Panc1 (cell line): ENCODE measurements around the gene EPN2. TPM values are rescaled to one million over a fixed set of nuclear protein-coding genes. Genes with fewer than 3 reads are reported as not detected.

Source experiments
- ATAC-seq: fragments of 200-7000 bp; cut with Tn5 transposase; 2 replicates; pipeline ENCODE4 v1.9.1; 2020; ENCODE audit warnings: mild to moderate bottlenecking, moderate library complexity
- BruUV-seq: library from RNA; stranded (reverse); fragments of 400-500 nt; replicated peaks from 2 replicates; lab custom pipeline; 2021; lab: Mats Ljungman, UMichigan
- CTCF ChIA-PET: fragments of 300-600 bp; sonication (Branson Sonifier 250); formaldehyde crosslinking; loops from one replicate; lab custom pipeline; 2022; ENCODE audit warnings: antibody characterized with exemption; lab: Charles Lee
- POLR2A ChIA-PET: fragments of 300-600 bp; sonication (Branson Sonifier 250); formaldehyde crosslinking; loops from one replicate; lab custom pipeline; 2022; ENCODE audit warnings: antibody characterized with exemption; lab: Charles Lee
- DNase-seq: peaks from one replicate; pipeline ENCODE4 v3.0.0-alpha.2; 2010; ENCODE audit warnings: low read depth, low spot score
- H3K27ac ChIP-seq: 2 replicates; pipeline ENCODE4 v1.5.1; 2011; ENCODE audit warnings: mild to moderate bottlenecking, low read length, inconsistent platforms
- H3K27me3 ChIP-seq: fragments of 200-500 bp; sonication (Bioruptor generic); 2 replicates; pipeline ENCODE4 v1.6.0; 2014; ENCODE audit warnings: low read length, inconsistent platforms; ENCODE audit not compliant: control insufficient read depth, insufficient read depth
- H3K36me3 ChIP-seq: fragments of 200-500 bp; sonication (Bioruptor generic); 2 replicates; pipeline ENCODE4 v1.5.1; 2014; ENCODE audit warnings: inconsistent platforms, mild to moderate bottlenecking, low read length, moderate library complexity; ENCODE audit not compliant: control insufficient read depth, insufficient read depth
- H3K4me1 ChIP-seq: 2 replicates; pipeline ENCODE4 v1.5.1; 2011; ENCODE audit warnings: inconsistent platforms, mild to moderate bottlenecking, low read length, moderate library complexity; ENCODE audit not compliant: control insufficient read depth, insufficient read depth
- H3K4me3 ChIP-seq, 2 experiments: 2 replicates each; pipeline ENCODE4 v1.5.1; 2011 to 2012; ENCODE audit warnings: low read depth in 2 of 2, low read length in 2 of 2, mild to moderate bottlenecking in 2 of 2, inconsistent platforms in 1 of 2, moderate library complexity in 1 of 2
- H3K9me3 ChIP-seq: fragments of 200-500 bp; sonication (Bioruptor generic); 2 replicates; pipeline ENCODE4 v1.5.1; 2014; ENCODE audit warnings: low read depth, mild to moderate bottlenecking, inconsistent platforms, low read length, moderate library complexity; ENCODE audit not compliant: control insufficient read depth, insufficient read depth
- POLR2AphosphoS5 ChIP-seq: IDR thresholded peaks from 2 replicates; pipeline ENCODE4 v1.6.1; 2012; ENCODE audit warnings: mild to moderate bottlenecking, low read depth, low read length, moderate library complexity
- SIN3A ChIP-seq: IDR thresholded peaks from 2 replicates; pipeline ENCODE4 v1.6.1; 2012; ENCODE audit warnings: low read depth, mild to moderate bottlenecking, low read length, moderate library complexity, borderline replicate concordance; ENCODE audit not compliant: insufficient read depth
- TCF7L2 ChIP-seq: IDR thresholded peaks from 2 replicates; pipeline ENCODE4 v1.6.1; 2011; ENCODE audit warnings: mild to moderate bottlenecking, low read depth, low read length, inconsistent platforms
- in situ Hi-C: cut with HindIII; loops from 2 replicates; pipeline ENCODE4 v1.10.0; 2016; ENCODE audit warnings: low sequenced_read_pairs, low pct_unique_long_range_greater_than_20kb
- intact Hi-C: fragments of 100-400 bp; cut with micrococcal nuclease; formaldehyde crosslinking; loops from one replicate; pipeline ENCODE4 v1.10.0; 2022; ENCODE audit not compliant: unreplicated experiment
- total RNA-seq: library from RNA; stranded (reverse); gene quantifications from one replicate; pipeline ENCODE4 v1.2.1, GENCODE V29; 2021; ENCODE audit not compliant: unreplicated experiment
- TF ChIP-seq, protein P1 (sequence below), 2 experiments: IDR thresholded peaks; 2 replicates each; pipeline ENCODE4 v1.6.1; 2011 to 2012; ENCODE audit warnings: low read depth in 2 of 2, control low read depth in 1 of 2, low read length in 1 of 2, mild to moderate bottlenecking in 1 of 2, moderate library complexity in 1 of 2; ENCODE audit not compliant: insufficient read depth in 1 of 2
- TF ChIP-seq, protein P2 (sequence below): fragments of 450-650 bp; IDR thresholded peaks from 2 replicates; pipeline ENCODE4 v1.5.1; 2017; ENCODE audit warnings: mild to moderate bottlenecking

Gene EPN2
- total RNA-seq, 1 experiment from 2014 or later, result 35.0 TPM

DNA sequence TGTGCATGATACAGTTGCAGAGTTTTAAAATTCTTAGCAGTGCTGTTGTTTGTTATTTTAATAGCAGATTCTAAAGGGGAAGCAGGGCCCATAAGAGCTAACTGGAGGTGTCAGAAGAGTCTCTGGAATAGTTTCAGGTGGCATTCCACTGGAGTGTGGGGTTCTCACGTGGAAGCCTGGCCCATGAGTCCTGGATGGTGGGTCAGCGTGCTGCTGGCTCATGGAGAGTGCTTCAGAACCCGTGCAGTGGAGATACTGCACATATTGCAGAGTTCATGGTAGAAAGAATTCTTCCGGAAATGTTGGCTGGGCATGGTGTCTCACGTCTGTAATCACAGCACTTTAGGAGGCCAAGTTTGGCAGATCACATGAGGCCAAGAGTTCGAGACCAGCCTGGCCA is 81.4 kb downstream of the EPN2 start:
- in situ Hi-C loops (no loop called here), intact Hi-C loops (no loop called here)
- Histone ChIP-seq H3K9me3 (no peaks in the 10 kb centered on the region), H3K36me3 (no peaks in the 10 kb centered on the region; the same call in 1 of the 2 replicates), H3K27ac (no peak overlapping the region), H3K27me3 (no peaks in the 10 kb centered on the region), H3K4me3 (no peak overlapping the region), H3K4me1 (no peaks in the 10 kb centered on the region)
- TF ChIP-seq TCF7L2, result no peak
- ChIA-PET POLR2A (no interaction called here), CTCF (no interaction called here)
- ATAC-seq, result no peak
- no peak for DNase-seq
- no TSS peak for BruUV-seq

DNA sequence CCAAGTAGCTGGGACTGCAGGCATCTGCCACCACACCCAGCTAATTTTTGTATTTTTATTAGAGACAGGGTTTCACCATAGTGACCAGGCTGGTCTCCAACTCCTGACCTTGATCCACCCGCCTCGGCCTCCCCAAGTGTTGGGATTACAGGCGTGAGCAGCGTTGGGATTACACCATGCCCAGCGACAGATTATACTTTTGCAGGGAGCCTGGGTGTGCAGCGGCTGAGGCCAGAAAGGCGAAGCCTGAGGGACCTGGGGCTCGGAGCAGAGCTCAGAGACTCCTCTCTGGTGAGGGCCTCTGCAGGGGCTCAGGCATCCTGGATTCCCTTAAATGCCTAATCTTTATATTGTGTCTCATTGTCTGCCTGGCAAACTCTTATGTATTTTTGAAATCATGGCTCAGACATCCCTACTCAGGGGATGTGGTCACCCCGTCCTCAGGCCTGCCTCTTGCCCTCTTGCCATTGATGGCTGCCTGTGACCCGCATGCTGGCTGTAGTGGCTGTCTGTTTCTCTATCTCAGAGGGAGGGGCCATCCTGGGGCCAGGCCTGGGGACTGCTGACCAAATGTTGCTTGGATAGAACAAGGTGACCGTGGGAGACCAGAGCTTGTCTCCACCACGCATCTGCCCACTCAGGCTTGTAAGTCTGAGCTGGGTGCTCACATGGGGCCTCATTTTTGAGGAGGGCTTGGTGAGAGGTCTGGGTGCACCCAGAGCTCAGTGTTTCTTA is 82.8 kb downstream of the EPN2 start:
- Histone ChIP-seq H3K27ac (no peak overlapping the region), H3K36me3 (no peaks in the 10 kb centered on the region; the same call in 1 of the 2 replicates), H3K4me3 (no peak overlapping the region), H3K27me3 (no peaks in the 10 kb centered on the region), H3K9me3 (peaks cover under 1% of the 10 kb centered on the region; the same call in 1 of the 2 replicates), H3K4me1 (no peaks in the 10 kb centered on the region)
- in situ Hi-C loops, result no loop called here
- no TSS peak for BruUV-seq
- DNase-seq (no peak), ATAC-seq (no peak)
- ChIA-PET POLR2A (no interaction called here), CTCF (no interaction called here)
- TF ChIP-seq POLR2AphosphoS5 (no peak), TCF7L2 (no peak), SIN3A (no peak)
- TF ChIP-seq, protein P1, sequence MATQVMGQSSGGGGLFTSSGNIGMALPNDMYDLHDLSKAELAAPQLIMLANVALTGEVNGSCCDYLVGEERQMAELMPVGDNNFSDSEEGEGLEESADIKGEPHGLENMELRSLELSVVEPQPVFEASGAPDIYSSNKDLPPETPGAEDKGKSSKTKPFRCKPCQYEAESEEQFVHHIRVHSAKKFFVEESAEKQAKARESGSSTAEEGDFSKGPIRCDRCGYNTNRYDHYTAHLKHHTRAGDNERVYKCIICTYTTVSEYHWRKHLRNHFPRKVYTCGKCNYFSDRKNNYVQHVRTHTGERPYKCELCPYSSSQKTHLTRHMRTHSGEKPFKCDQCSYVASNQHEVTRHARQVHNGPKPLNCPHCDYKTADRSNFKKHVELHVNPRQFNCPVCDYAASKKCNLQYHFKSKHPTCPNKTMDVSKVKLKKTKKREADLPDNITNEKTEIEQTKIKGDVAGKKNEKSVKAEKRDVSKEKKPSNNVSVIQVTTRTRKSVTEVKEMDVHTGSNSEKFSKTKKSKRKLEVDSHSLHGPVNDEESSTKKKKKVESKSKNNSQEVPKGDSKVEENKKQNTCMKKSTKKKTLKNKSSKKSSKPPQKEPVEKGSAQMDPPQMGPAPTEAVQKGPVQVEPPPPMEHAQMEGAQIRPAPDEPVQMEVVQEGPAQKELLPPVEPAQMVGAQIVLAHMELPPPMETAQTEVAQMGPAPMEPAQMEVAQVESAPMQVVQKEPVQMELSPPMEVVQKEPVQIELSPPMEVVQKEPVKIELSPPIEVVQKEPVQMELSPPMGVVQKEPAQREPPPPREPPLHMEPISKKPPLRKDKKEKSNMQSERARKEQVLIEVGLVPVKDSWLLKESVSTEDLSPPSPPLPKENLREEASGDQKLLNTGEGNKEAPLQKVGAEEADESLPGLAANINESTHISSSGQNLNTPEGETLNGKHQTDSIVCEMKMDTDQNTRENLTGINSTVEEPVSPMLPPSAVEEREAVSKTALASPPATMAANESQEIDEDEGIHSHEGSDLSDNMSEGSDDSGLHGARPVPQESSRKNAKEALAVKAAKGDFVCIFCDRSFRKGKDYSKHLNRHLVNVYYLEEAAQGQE (IDR thresholded peaks at IDR 0.05; ENCODE audit: insufficient read depth in 1 of 2, low read depth in 2 of 2, low read length in 1 of 2), result no peak
- TF ChIP-seq, protein P2, sequence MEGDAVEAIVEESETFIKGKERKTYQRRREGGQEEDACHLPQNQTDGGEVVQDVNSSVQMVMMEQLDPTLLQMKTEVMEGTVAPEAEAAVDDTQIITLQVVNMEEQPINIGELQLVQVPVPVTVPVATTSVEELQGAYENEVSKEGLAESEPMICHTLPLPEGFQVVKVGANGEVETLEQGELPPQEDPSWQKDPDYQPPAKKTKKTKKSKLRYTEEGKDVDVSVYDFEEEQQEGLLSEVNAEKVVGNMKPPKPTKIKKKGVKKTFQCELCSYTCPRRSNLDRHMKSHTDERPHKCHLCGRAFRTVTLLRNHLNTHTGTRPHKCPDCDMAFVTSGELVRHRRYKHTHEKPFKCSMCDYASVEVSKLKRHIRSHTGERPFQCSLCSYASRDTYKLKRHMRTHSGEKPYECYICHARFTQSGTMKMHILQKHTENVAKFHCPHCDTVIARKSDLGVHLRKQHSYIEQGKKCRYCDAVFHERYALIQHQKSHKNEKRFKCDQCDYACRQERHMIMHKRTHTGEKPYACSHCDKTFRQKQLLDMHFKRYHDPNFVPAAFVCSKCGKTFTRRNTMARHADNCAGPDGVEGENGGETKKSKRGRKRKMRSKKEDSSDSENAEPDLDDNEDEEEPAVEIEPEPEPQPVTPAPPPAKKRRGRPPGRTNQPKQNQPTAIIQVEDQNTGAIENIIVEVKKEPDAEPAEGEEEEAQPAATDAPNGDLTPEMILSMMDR, result no peak
- intact Hi-C loops, result no loop called here

DNA sequence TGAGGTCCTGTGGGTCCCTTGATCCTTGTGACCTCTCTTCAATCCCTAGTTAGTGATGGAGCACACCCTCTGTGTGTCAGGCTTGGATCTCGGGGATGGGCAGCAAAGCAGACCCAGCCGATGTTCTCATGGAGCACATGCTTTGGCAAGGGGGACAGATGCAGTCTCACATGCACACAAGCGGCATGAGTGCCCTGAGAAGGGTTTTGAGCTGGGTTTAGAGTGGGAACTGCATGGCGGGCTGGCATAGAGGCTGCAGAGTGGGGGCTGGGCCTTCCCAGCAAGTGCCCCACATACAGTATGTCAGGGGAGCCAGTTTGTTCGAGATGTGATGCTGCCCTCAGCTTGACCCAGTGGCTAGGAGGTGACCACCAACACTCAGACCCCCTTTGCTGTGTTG is 83.7 kb downstream of the EPN2 start:
- Histone ChIP-seq H3K27ac (no peak overlapping the region), H3K27me3 (no peaks in the 10 kb centered on the region), H3K36me3 (no peaks in the 10 kb centered on the region; the same call in 1 of the 2 replicates), H3K9me3 (peaks cover 5% of the 10 kb centered on the region; the same call in 1 of the 2 replicates), H3K4me1 (no peaks in the 10 kb centered on the region), H3K4me3 (no peak overlapping the region)
- intact Hi-C loops (no loop called here), in situ Hi-C loops (no loop called here)
- no peak for TF ChIP-seq SIN3A
- TF ChIP-seq POLR2AphosphoS5, result no peak
- TF ChIP-seq, protein P1 (IDR thresholded peaks at IDR 0.05; ENCODE audit: insufficient read depth in 1 of 2, low read depth in 2 of 2, low read length in 1 of 2), result no peak
- TF ChIP-seq TCF7L2, result no peak
- TF ChIP-seq, protein P2, result no peak
- ChIA-PET CTCF (no interaction called here), POLR2A (no interaction called here)
- no peak for ATAC-seq
- no TSS peak for BruUV-seq
- no peak for DNase-seq
